Measurements from ENCODE around the gene CCNL1. TPM values are rescaled to one million over a fixed set of nuclear protein-coding genes. Genes with fewer than 3 reads are reported as not detected.

The CCNL1 gene
- total RNA-seq, 1 experiment from 2014 or later: 114 TPM

GRCh38 chr3:157147099-157147803 lies 12.7 kb downstream of the CCNL1 start:
- 0 out of 2 replicates have a peak, but pooled peaks cover 4% of the 10 kb centered on the region for H3K4me1 ChIP-seq
- H3K27ac Mint-ChIP-seq (ENCODE audit: unreplicated experiment): no peak overlapping the region
- intact Hi-C loops (cut with micrococcal nuclease; ENCODE audit: unreplicated experiment): no loop called here
- no peak overlapping the region for H3K4me3 ChIP-seq (ENCODE audit: low read depth, low read length)
- peaks cover 96% of the 10 kb centered on the region for H3K36me3 Mint-ChIP-seq (ENCODE audit: insufficient read depth, unreplicated experiment)
- H3K27me3 ChIP-seq (replicated peaks; ENCODE audit: control insufficient read depth, insufficient read depth, low read length): no peaks in the 10 kb centered on the region
- no peak overlapping the region for H3K4me3 Mint-ChIP-seq (ENCODE audit: unreplicated experiment)
- peaks cover 7% of the 10 kb centered on the region for H3K36me3 ChIP-seq (ENCODE audit: control insufficient read depth, insufficient read depth, low read length)
- CTCF ChIA-PET: interaction anchor here (0.6 kb wide), 1 partner anchor 955 kb away, joined by 3 read pairs; no protein-coding TSS in a partner anchor
- BruUV-seq (replicated peaks): no TSS peak
- no peaks in the 10 kb centered on the region for H3K9me3 Mint-ChIP-seq (ENCODE audit: unreplicated experiment)
- no peaks in the 10 kb centered on the region for H3K4me1 Mint-ChIP-seq (ENCODE audit: low read depth, unreplicated experiment)
- no peak for DNase-seq
- no peaks in the 10 kb centered on the region for H3K27me3 Mint-ChIP-seq (ENCODE audit: insufficient read depth, unreplicated experiment)
- POLR2A ChIA-PET: no interaction called here
- no peak for TF ChIP-seq CTCF (IDR thresholded peaks at IDR 0.05; ENCODE audit: insufficient read depth in 1 of 2, low read depth in 1 of 2, low read length in 1 of 2, severe bottlenecking in 1 of 2, unreplicated experiment in 1 of 2)
- no peaks in the 10 kb centered on the region for H3K9me3 ChIP-seq

- Histone ChIP-seq H3K27me3 (replicated peaks; ENCODE audit: control insufficient read depth, insufficient read depth, low read length) (no peaks in the 10 kb centered on the region), H3K4me3 (ENCODE audit: low read depth, low read length) (no peak overlapping the region), H3K4me1 (0 out of 2 replicates have a peak, but pooled peaks cover 4% of the 10 kb centered on the region), H3K36me3 (ENCODE audit: control insufficient read depth, insufficient read depth, low read length) (peaks cover 7% of the 10 kb centered on the region), H3K9me3 (no peaks in the 10 kb centered on the region)
- Mint-ChIP-seq H3K27me3 (ENCODE audit: insufficient read depth, unreplicated experiment) (no peaks in the 10 kb centered on the region), H3K36me3 (ENCODE audit: insufficient read depth, unreplicated experiment) (peaks cover 82% of the 10 kb centered on the region), H3K4me3 (ENCODE audit: unreplicated experiment) (no peak overlapping the region), H3K4me1 (ENCODE audit: low read depth, unreplicated experiment) (no peaks in the 10 kb centered on the region), H3K27ac (ENCODE audit: unreplicated experiment) (peak overlapping the region; percentile 15), H3K9me3 (ENCODE audit: unreplicated experiment) (no peaks in the 10 kb centered on the region)
- POLR2A ChIA-PET: no interaction called here
- no TSS peak for BruUV-seq (replicated peaks)
- intact Hi-C loops (cut with micrococcal nuclease; ENCODE audit: unreplicated experiment): no loop called here
- CTCF ChIA-PET: no interaction called here
- no peak for DNase-seq
- no peak for TF ChIP-seq CTCF (IDR thresholded peaks at IDR 0.05; ENCODE audit: insufficient read depth in 1 of 2, low read depth in 1 of 2, low read length in 1 of 2, severe bottlenecking in 1 of 2, unreplicated experiment in 1 of 2)
These were observed 14.2 kb downstream of the CCNL1 start for GRCh38 chr3:157145606-157146322.

- Mint-ChIP-seq H3K36me3 (ENCODE audit: insufficient read depth, unreplicated experiment) (peaks cover 48% of the 10 kb centered on the region), H3K9me3 (ENCODE audit: unreplicated experiment) (no peaks in the 10 kb centered on the region), H3K4me1 (ENCODE audit: low read depth, unreplicated experiment) (no peaks in the 10 kb centered on the region), H3K4me3 (ENCODE audit: unreplicated experiment) (no peak overlapping the region), H3K27me3 (ENCODE audit: insufficient read depth, unreplicated experiment) (no peaks in the 10 kb centered on the region), H3K27ac (ENCODE audit: unreplicated experiment) (no peak overlapping the region)
- no TSS peak for BruUV-seq (replicated peaks)
- H3K4me1 ChIP-seq: peaks cover 6% of the 10 kb centered on the region; the same call in 1 of the 2 replicates
- POLR2A ChIA-PET: no interaction called here
- H3K9me3 ChIP-seq: no peaks in the 10 kb centered on the region
- no peaks in the 10 kb centered on the region for H3K27me3 ChIP-seq (replicated peaks; ENCODE audit: control insufficient read depth, insufficient read depth, low read length)
- no peak for DNase-seq
- CTCF ChIA-PET: no interaction called here
- H3K4me3 ChIP-seq (ENCODE audit: low read depth, low read length): no peak overlapping the region
- no peak for TF ChIP-seq CTCF (IDR thresholded peaks at IDR 0.05; ENCODE audit: insufficient read depth in 1 of 2, low read depth in 1 of 2, low read length in 1 of 2, severe bottlenecking in 1 of 2, unreplicated experiment in 1 of 2)
- intact Hi-C loops (cut with micrococcal nuclease; ENCODE audit: unreplicated experiment): no loop called here
- peaks cover 1% of the 10 kb centered on the region; the same call in 1 of the 2 replicates for H3K36me3 ChIP-seq (ENCODE audit: control insufficient read depth, insufficient read depth, low read length)
These were observed 17.6 kb downstream of the CCNL1 start for GRCh38 chr3:157142315-157142714.

Measured in Caco-2 (cell line).